ENCODE results near the gene C2orf42.
"Not testable (repeated sequence)": the region's sequence is repeated elsewhere in the genome, so short reads cannot be mapped to it uniquely, and the experiment has no call there.

C2orf42 gene

GRCh38 chr2:70104231-70105111, 86.3 kb downstream of the C2orf42 start:
- H3K9ac ChIP-seq (ENCODE audit: low read length), result no peak overlapping the region

GRCh38 chr2:70103531-70104061, 87.2 kb downstream of the C2orf42 start:
- Histone ChIP-seq H3K4me1 (ENCODE audit: control insufficient read depth, insufficient read depth, low read length) (peaks cover 8% of the 10 kb centered on the region), H3K9me3 (ENCODE audit: control insufficient read depth, low read length) (no peaks in the 10 kb centered on the region), H3K4me3 (ENCODE audit: low read length) (no peak overlapping the region), H3K36me3 (ENCODE audit: control insufficient read depth, insufficient read depth, low read length) (no peaks in the 10 kb centered on the region), H3K27me3 (ENCODE audit: control insufficient read depth, insufficient read depth, low read length) (no peaks in the 10 kb centered on the region), H3K9ac (ENCODE audit: low read length) (no peak overlapping the region)

More at GRCh38 chr2:70104231-70105111, 86.3 kb downstream of the C2orf42 start:
- H3K9me3 ChIP-seq (ENCODE audit: control insufficient read depth, low read length), result no peaks in the 10 kb centered on the region
- H3K4me3 ChIP-seq (ENCODE audit: low read length), result no peak overlapping the region
- no peaks in the 10 kb centered on the region for H3K27me3 ChIP-seq (ENCODE audit: control insufficient read depth, insufficient read depth, low read length)
- no peaks in the 10 kb centered on the region for H3K36me3 ChIP-seq (ENCODE audit: control insufficient read depth, insufficient read depth, low read length)
- peaks cover 14% of the 10 kb centered on the region for H3K4me1 ChIP-seq (ENCODE audit: control insufficient read depth, insufficient read depth, low read length)

GRCh38 chr2:70102323-70102905, 88.4 kb downstream of the C2orf42 start:
- not testable (repeated sequence) for H3K4me3 ChIP-seq (ENCODE audit: low read length)

GRCh38 chr2:70101686-70102085, 89.1 kb downstream of the C2orf42 start:
- H3K4me3 ChIP-seq (ENCODE audit: low read length); H3K4me1 ChIP-seq (ENCODE audit: control insufficient read depth, insufficient read depth, low read length); H3K9me3 ChIP-seq (ENCODE audit: control insufficient read depth, low read length); H3K36me3 ChIP-seq (ENCODE audit: control insufficient read depth, insufficient read depth, low read length); H3K27me3 ChIP-seq (ENCODE audit: control insufficient read depth, insufficient read depth, low read length); H3K9ac ChIP-seq (ENCODE audit: low read length): not testable (repeated sequence)

More at GRCh38 chr2:70102323-70102905, 88.4 kb downstream of the C2orf42 start:
- not testable (repeated sequence) for H3K36me3 ChIP-seq (ENCODE audit: control insufficient read depth, insufficient read depth, low read length); H3K9me3 ChIP-seq (ENCODE audit: control insufficient read depth, low read length); H3K4me1 ChIP-seq (ENCODE audit: control insufficient read depth, insufficient read depth, low read length); H3K9ac ChIP-seq (ENCODE audit: low read length); H3K27me3 ChIP-seq (ENCODE audit: control insufficient read depth, insufficient read depth, low read length)

- Histone ChIP-seq H3K4me1 (ENCODE audit: control insufficient read depth, insufficient read depth, low read length) (no peaks in the 10 kb centered on the region), H3K9ac (ENCODE audit: low read length) (no peak overlapping the region), H3K27me3 (ENCODE audit: control insufficient read depth, insufficient read depth, low read length) (no peaks in the 10 kb centered on the region), H3K9me3 (ENCODE audit: control insufficient read depth, low read length) (no peaks in the 10 kb centered on the region), H3K4me3 (ENCODE audit: low read length) (no peak overlapping the region), H3K36me3 (ENCODE audit: control insufficient read depth, insufficient read depth, low read length) (no peaks in the 10 kb centered on the region)
Observed at GRCh38 chr2:70101174-70101573, 89.6 kb downstream of the C2orf42 start.

Data from mucosa of stomach (tissue), 1 donor.